Activated CD4-positive, alpha-beta T cell treated with anti-CD3 and anti-CD28 coated beads, Interleukin-2, amount 50 U/mL, for 48 hours (primary cell): Measurements from ENCODE around the gene OPN1LW.
"Not testable (repeated sequence)": the region's sequence is repeated elsewhere in the genome, so short reads cannot be mapped to it uniquely, and the experiment has no call there.

Source experiments
- DNase-seq, 2 experiments: peaks; one replicate each; pipeline ENCODE4 v3.0.0-alpha.2; 2020

Gene OPN1LW

DNA sequence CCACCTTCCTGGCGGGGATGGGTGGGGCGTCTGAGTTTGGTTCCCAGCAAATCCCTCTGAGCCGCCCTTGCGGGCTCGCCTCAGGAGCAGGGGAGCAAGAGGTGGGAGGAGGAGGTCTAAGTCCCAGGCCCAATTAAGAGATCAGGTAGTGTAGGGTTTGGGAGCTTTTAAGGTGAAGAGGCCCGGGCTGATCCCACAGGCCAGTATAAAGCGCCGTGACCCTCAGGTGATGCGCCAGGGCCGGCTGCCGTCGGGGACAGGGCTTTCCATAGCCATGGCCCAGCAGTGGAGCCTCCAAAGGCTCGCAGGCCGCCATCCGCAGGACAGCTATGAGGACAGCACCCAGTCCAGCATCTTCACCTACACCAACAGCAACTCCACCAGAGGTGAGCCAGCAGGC is at the start of gene OPN1LW:
Gene OPN1LW, plus strand, starts transcription at position 234 of the 400 bp plus-strand sequence. Its CDS starts 41 bp downstream, at position 275.
- DNase-seq, result not testable (repeated sequence)

DNA sequence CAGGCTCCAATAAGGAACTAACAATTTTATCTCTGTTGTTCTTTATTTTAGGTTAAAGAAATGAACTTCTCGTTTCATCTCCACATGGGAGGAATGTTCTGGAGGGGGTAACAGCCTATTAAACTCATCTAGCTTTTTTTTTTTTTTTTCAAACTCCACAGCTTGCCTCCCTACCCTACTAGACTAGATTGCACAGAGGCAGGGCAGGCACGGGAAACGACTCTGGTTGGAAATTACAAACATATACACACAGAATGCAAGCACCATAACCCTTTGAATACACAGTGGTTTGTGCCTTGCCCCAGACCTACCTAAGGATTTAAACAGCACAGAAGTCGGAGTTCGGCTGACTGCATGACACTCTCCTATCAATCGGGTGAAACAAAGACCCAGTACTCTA is 49.2 kb upstream of the OPN1LW start:
- DNase-seq, result no peak

DNA sequence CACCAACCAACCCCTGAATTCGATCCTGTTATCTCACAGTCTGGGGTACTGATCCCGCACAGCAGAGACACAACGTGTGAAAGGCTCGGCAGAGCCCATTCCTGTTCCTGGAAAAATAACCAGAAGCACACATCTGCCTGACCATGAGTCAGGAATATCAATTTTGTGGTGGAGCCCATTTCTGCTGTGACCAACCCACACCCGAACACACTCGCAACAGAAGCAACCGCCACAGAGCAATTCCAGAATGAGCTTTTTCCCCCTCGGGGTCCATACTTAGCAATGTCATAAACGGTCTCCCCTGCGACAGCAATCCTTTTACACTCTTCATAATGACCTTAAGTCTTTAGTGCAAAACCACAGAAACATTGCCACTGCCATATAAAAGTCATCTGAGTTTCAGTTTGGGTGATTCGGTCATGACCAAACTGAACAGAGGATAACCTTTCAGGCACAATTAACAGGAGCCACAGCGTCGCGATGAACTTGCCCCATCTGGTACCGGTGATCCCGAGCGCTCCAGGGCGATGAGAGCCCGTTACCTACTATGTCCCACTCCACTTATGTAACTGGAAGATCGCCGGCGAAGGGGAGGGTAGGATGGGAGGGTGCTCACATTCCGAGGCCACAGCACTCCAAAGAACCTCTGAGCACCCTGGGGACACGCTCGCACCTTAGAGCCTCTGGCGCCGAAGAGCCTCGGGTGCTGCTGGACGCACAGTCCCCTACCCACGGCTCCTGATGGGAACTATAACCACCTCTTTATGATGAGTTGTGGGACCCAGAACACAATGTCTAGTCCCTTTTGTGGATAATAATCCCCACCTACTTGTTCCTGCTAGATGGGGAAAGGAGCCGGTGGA is 47.7 kb upstream of the OPN1LW start:
- peak in 1 of 2 experiments; percentile 24 for DNase-seq

DNA sequence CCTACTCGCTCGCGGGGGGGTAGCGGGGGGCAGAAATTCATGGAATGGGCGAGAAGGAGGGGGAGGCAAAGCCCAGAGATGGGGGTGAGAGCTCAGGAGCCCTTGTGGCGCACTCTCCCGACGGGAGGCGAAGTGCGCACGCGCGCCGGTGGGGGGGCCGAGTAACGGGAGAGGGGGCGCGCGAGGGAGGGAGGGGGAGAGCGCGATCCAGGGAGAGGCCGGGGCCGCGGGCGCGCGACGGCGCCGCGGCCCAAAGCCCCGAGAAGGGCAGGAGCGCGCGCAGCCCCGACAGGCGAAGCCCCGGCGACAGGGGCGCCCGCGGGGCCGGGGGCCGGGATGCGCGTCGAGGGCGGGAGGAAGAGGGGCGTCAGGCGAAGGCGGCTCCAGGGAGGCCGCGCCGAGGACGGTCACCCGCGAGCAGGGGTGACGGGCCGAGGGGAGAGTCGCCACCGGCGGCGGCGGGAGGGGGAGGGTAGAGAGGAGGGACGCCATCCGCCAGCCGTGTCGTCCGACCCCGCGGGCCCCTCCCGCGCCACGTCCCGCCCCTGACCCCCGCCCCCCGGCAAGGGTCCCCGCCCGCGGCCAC is 46.9 kb upstream of the OPN1LW start:
- DNase-seq, result peak; percentile 58 to 64

DNA sequence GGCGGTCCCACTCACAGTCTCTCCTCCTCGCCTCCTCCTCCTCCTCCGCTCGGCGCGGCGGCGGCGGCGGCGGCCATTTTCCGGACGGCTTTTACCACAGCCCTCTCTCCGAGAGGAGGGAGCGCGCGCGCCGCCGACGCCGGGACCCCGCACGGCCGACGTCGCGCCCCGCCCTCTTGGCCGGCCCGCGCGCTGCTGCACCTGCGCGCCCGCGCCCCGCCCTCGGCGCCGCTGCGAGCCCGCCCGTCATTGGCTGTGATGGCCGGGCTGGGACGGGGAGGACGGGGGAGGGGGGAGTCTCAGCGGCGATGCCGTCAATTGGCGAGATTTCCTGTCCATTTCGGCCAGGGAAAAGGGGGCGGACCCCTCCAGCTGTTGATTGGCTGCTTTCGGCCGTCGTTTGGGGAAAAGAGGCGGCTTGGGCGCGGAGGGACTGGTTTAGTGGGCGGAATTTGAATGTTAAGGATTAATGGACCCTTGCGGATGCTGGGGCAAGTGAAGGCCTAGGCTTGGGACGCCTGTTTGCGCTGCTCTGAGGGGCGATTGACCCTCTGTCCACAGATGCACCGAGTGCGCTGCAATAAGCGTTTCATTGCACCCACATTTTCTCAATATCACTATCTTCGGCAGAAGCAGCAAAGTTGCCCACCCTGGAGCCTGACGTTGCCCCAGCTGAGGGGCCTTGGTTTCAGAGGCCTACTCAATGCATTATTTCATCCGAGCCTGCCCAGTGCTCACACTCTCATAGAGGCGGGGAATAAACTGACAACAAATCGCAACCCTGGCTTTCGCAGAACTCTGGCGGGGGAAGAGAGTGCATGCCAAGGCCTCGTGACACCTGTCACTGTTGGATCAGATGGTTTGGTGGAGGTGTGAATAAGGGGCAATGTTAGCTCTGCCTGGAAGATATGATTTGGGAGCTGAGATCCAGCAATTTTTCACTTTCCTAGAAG is 46.2 kb upstream of the OPN1LW start, which contains the start of gene MECP2:
Gene MECP2, minus strand, starts transcription at position 129 of the 953 bp plus-strand sequence.
- DNase-seq, result peak; percentile 86 to 92

DNA sequence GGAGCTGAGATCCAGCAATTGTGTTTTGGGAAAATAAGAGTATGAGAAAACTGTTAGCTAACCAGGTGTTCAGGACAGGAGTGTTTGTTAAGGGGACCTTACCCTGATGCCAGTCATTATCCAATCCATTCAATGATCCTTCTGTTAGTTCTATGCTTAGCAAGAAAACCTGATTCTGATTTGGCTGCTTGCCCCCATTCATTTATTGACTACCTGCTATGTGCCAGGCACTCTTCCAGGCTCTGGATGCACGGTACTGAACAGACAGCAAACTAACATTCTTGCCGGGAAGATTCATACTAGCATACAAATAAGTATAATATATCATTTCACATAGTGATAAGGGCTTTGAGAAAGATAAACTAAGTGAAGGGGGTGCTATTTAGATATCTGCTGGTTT is 45.5 kb upstream of the OPN1LW start:
- no peak for DNase-seq

DNA sequence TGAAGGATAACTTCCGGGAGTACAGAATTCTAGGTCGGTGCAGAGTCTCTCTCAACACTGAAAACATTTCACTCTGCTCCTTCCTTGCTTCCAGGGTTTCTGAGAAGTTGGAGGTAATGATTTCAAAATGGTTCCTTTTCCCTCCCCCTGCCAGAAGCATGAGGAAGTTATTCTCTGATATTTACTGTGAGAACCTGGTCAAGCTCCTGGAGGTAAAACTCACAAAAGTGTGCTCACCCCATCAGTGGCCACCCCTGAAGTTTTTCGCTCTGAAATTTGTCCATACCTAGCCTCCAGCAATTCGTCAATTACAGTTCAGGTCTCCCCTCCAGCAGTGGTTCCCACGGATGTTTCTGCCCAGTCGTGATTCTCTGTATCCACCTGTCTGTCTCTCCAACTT is 30.3 kb upstream of the OPN1LW start:
- no peak for DNase-seq

DNA sequence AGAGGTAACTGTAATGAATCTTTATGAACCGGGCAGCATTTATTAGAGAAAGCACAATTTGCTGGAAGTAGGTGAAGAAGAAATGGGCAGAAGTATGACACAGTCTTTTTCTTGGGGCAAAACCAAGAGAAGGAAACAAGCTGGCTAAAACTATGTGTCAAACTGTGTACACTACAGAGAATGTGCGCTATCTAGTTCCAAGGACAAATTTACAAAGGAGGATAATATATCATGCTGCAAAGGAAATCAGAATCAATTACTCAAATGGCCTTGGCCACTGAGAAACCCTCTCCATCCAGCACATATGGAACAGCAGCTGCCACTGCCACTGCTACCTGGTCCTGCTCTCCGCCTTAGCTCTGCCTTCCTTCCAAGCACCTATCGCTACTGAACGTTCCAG is 29.4 kb upstream of the OPN1LW start:
- DNase-seq, result no peak

DNA sequence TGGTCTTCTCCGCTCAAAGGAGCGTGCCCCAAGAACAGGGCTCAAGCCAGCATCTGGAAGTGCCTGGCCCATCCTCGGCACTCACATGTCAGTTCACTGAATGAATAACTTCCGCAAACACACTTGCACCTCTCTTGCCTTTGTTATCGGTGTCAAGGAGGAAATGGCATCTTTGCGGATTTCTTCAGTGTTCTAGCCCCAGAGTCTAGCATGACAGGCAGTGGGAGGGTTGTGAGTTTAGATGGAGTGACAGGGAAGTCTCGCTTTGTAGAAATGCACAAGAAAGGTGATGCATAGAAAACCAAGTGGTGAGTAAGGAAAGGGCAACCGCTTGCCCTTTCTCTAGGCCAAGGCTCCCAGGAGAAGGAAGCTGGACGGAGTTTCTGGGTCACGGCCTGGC is 29.0 kb upstream of the OPN1LW start:
- no peak for DNase-seq

DNA sequence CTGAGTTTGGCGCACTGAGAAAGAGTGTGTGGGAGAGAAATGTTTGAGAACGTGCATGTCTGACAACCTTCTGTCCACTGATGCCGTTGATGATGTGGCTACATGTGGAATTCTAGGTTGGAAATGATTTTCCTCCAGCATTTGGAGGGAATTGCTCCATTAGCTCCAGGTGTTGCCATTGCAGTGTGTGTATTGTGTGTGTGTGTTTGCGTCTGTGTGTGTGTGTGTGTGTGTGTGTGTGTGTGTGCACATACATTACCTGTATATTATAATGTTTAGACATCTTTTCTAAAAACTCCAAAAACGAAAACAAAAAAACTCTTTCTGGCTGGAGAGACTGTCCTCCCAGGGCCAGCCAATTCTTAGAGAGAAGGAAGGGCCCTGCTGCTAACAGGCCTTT is 28.3 kb upstream of the OPN1LW start:
- no peak for DNase-seq

DNA sequence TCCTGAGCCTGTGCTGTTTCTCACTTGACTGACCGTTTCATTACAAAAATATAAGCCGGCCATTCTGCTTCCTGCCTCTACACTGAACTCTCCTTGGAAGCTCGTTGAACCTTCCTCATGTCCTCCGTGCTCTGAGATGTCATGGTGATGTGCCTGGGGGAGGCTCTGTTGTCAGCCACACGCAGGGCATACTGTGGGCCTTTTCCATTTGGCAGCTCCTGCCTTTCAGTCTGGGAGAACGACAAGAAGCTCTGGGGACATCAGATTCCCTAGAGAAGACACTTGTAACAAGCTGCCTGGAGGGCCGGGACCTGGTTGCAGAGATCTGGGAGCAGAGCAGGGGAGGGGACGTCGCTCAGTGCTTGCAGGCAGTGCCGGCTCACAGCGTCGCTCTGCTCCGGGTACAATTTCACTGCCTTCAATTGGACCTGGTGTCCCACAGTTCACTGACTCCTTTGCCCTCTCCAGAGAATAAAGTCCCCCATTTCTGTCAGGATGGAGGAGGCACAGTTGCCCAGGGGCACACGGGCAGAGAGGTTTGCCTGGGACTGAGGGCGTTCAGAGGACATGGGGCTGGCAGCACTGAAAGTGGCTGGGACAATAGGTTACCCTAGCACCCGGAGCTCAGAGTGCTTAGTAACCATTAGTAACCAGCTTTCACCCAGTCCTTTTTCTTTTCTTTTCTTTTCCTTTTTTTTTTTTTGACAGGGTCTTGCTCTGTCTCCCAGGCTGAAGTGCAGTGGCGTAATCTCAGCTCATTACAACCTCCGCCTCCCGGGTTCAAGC is 27.4 kb upstream of the OPN1LW start:
- no peak for DNase-seq

DNA sequence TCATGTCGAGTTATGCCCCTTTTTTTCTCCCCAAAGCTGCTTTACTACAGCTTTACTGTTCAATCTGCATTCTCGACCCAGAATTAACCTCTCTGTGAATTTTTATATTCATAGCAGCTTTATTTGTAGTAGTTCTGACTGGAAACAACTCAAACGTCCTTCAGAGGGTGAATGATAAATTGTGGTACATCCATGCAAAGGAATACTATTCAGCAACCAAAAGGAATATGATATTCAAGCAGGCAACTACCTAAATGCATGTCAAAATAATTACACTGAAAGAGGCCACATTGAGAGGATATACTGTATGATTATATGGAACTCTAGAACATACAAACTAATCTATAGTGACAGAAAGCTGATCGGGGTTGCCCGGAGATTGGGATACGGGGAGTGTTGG is 26.5 kb upstream of the OPN1LW start:
- DNase-seq, result no peak

DNA sequence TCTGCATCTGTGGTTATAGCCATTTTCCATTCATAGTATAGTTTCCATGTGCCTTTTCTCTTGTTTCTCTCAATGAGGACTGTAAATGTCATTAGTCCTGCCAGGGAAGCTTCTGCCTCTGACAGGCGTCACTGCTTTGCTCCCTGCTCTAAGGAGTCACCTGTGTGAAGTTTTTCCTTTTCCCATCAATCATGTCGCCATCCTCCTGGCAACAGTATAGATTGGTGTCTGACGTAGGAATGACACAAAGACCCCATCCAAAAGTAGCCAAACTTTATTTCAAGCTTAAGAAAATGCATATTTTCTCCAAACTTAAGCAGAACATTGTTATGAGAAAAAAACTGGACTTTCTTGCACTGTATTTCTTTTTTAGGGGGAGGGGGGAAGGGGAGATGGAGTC is 23.5 kb upstream of the OPN1LW start:
- no peak for DNase-seq

DNA sequence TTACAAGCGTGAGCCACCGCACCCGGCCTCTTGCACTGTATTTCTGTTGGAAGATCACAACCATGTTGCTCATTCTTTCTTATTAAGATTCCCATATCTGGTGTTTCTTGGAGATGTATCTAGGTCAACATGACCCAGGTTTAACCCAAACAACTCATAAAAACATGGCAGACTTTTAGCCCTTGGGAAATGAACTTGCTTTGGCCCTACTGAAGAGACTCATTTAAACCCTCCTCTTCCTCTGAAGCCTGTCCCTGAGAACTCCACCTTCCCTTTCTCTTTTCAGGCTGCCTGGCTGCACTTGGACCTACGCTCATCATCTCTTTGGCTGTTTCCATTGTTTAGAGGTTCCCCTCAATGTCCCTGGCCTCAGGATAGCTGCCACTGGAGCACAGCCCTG is 22.8 kb upstream of the OPN1LW start:
- no peak for DNase-seq

DNA sequence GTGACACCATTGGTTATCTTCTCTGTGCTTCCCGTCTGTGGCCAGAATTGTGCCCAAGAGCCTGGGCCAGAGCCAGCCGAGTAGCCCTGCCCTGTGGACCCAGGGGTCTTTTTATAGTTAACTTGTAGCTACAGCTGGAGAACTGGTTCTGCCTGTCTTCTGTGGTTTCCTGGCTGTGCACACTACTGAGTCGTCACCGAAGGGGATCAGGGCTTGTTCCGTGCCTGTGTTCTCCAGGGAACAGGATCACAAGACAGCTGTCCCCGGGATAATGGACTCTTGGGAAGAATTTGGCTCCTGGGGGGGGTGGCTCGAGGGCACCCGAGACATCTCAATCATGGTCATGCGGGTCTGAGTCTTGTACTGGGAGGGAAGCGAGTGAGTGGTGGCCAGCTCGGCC is 22.1 kb upstream of the OPN1LW start:
- DNase-seq, result no peak

DNA sequence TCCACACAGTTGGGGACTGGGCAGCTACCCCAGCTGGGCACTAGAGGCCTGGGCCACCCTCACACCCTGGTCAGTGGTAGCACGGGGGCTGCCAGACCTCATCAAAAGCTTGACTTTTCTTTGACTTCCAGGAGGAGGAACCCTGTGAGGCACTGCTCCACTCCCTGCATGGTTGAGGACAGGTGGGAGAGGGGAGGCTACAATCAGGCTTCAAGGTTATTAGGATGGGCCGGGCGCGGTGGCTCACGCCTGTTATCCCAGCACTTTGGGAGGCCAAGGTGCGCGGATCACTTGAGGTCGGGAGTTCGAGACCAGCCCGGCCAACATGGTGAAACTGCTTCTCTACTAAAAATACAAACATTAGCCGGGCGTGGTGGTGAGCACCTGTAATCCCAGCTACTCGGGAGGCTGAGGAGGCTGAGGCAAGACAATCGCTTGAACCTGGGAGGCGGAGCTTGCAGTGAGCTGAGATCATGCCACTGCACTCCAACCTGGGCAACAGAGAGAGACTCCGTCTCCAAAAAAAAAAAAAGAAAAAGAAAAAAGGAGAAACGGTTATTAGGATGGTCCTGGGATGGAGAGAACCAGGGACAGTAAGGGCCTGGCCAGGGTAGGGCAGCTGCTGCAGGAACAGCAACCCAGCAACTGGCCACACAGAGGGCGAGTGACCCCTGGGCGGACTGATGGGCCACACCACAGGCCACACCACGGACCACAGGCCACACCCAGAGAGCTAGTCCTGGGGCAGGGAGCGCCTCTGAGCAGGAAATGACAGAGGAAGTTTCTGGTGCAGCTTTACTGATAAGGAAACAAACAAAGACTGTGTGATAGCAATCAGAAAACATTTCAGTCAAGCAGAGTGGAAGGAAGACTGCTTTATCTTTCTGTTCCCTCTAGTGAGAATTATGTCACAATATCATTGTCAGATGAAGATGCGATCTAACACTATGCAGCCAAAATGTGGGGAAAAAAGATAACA is 20.5 kb upstream of the OPN1LW start:
- peak in 1 of 2 experiments; percentile 20 for DNase-seq

DNA sequence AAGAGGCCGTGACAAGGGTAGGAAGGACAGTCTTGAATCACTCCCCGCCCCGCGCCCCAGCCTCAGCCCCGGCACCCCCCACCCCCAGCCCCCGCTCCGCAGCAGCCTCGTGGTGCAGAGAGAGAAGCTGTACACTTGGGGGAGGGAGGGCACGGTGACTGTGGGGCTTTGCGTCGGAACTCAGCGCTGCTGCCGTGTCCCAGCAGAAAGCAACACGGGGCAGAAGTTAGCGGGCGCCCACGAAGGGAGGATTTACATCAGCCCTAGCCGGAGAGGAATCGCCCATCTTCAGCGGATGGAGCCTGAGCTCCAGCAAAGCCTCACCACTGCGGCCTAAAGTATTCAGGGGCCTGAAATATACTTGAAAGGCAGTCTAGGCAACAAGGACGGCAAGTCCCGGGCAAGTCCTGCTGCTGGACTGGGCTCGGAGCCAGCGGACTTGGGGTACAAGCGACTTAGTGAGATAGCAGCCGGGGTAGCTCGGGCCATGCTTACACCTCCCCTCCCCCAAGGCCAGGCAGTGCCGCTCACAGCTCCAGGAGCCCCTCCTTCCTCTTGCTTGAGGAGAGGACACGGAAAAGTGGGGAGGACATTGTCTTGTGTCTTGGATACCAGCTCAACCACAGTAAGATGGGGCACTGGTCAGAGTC is 18.5 kb upstream of the OPN1LW start:
- no peak for DNase-seq

DNA sequence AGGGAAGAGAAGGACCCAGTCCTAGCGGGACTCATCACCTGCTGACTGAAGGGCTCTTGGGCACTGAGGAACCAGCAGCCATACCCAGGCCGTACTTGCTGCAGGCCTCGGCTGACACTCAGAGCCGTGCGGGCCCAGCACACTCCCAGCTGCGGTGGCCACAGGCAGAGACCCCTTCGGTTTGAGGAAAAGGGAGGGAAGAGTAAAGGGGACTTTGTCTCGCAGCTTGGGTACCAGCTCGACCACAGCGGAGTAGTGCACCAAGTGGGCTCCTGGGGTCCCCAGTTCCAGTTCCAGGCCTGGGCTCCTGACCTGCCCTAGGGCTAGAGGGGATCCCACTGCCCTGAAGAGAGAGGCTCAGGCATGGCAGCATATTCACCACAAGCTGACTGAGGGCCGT is 17.9 kb upstream of the OPN1LW start:
- DNase-seq, result no peak

DNA sequence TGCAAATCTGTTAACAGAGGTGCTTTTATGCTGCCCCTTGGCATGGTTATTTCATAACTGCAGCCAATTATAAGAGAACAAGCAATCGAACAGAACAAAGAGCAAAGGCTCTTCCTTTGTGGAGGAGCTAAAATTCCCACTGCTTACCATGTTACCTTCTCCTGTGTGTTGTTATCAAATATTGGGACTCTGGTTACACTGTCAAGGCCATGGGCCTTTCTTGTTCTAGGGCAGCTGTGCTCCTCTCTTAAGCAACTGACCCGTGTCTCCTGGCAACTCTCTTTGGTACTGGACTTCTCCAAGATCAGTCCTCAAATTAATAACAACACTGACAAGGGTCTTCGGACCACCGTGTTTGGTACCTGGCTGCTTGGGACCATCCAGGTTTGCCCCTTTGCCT is 12.1 kb upstream of the OPN1LW start:
- no peak for DNase-seq

DNA sequence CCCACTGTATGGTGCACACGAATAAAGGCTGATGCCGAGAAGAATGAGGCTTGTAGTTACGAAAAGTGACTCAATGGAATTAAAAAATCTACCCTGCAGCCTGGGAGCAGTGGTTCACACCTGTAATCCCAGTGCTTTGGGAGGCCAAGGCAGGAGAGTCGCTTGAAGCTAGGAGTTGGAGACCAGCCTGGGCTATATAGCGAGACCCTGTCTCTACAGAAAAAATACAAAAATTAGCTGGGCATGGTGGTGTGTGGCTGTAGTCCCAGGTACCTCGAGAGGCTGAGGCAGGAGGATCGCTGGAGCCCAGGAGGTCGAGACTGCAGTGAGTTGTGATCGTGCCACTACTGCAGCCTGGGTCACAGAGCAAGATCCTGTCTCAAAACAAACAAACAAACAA is 11.7 kb upstream of the OPN1LW start:
- DNase-seq, result no peak
